HCT116 (cell line): Measurements from ENCODE around the gene COLEC11.

Experiments
- MAX ChIP-seq: IDR thresholded peaks from 2 replicates; pipeline ENCODE4 v1.6.1; 2012
- POLR2AphosphoS5 ChIP-seq: IDR thresholded peaks from 2 replicates; pipeline ENCODE4 v1.6.1; 2011; ENCODE audit warnings: mild to moderate bottlenecking, low read depth, low read length, moderate library complexity
- RAD21 ChIP-seq: IDR thresholded peaks from 2 replicates; pipeline ENCODE4 v1.6.1; 2012; ENCODE audit warnings: low read depth, mild to moderate bottlenecking
- SIN3A ChIP-seq: IDR thresholded peaks from 2 replicates; pipeline ENCODE4 v1.6.1; 2012; ENCODE audit warnings: low read depth
- SP1 ChIP-seq: IDR thresholded peaks from 2 replicates; pipeline ENCODE4 v1.6.1; 2012; ENCODE audit warnings: low read depth
- TCF7L2 ChIP-seq: IDR thresholded peaks from 2 replicates; pipeline ENCODE4 v1.7.0; 2011; ENCODE audit warnings: borderline replicate concordance, inconsistent platforms; ENCODE audit not compliant: insufficient read depth, insufficient read length; ENCODE audit errors: extremely low read depth
- YY1 ChIP-seq: IDR thresholded peaks from 2 replicates; pipeline ENCODE4 v1.6.1; 2011; ENCODE audit warnings: low read length, low read depth, moderate library complexity, mild to moderate bottlenecking; ENCODE audit not compliant: insufficient replicate concordance; ENCODE audit errors: extremely low read depth
- ZFX ChIP-seq: fragments of 450-650 bp; IDR thresholded peaks from 2 replicates; pipeline ENCODE4 v1.6.1; 2017
- ZNF274 ChIP-seq: fragments of 200-500 bp; sonication (Bioruptor generic); IDR thresholded peaks from 2 replicates; pipeline ENCODE4 v1.6.1; 2014; ENCODE audit warnings: mild to moderate bottlenecking, low read depth, low read length, inconsistent platforms
- TF ChIP-seq, protein P1 (sequence below), 3 experiments: fragments of 200-600 bp in 1 of 3; sonication (generic) in 1 of 3; IDR thresholded peaks in 2 of 3; conservative IDR thresholded peaks in 1 of 3; 2 replicates each; pipeline ENCODE4 v1.5.1; 2012 to 2017; ENCODE audit warnings: low read depth in 2 of 3, low read length in 2 of 3, antibody characterized with exemption in 1 of 3, borderline replicate concordance in 1 of 3, control low read depth in 1 of 3, mild to moderate bottlenecking in 1 of 3, mixed read lengths in 1 of 3, mixed run types in 1 of 3, moderate library complexity in 1 of 3; ENCODE audit not compliant: insufficient read depth in 1 of 3

GRCh38 chr2:3626812-3627499, 32.0 kb downstream of the COLEC11 start:
- TF ChIP-seq TCF7L2, result no peak
- TF ChIP-seq MAX, result no peak
- no peak for TF ChIP-seq SP1
- TF ChIP-seq, protein P1, sequence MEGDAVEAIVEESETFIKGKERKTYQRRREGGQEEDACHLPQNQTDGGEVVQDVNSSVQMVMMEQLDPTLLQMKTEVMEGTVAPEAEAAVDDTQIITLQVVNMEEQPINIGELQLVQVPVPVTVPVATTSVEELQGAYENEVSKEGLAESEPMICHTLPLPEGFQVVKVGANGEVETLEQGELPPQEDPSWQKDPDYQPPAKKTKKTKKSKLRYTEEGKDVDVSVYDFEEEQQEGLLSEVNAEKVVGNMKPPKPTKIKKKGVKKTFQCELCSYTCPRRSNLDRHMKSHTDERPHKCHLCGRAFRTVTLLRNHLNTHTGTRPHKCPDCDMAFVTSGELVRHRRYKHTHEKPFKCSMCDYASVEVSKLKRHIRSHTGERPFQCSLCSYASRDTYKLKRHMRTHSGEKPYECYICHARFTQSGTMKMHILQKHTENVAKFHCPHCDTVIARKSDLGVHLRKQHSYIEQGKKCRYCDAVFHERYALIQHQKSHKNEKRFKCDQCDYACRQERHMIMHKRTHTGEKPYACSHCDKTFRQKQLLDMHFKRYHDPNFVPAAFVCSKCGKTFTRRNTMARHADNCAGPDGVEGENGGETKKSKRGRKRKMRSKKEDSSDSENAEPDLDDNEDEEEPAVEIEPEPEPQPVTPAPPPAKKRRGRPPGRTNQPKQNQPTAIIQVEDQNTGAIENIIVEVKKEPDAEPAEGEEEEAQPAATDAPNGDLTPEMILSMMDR (IDR thresholded peaks at IDR 0.05 in 2 of 3, conservative IDR thresholded peaks at IDR 0.05 in 1 of 3; ENCODE audit: borderline replicate concordance in 1 of 3, insufficient read depth in 1 of 3, low read depth in 2 of 3, low read length in 2 of 3), result peak in 2 of 3 experiments; percentile 14 to 26; a peak in 2 of 6 replicates
- TF ChIP-seq RAD21, result peak; percentile 19; the same call in 1 of the 2 replicates
- no peak for TF ChIP-seq YY1
- TF ChIP-seq POLR2AphosphoS5, result no peak
- no peak for TF ChIP-seq ZFX
- no peak for TF ChIP-seq SIN3A
- TF ChIP-seq ZNF274, result no peak
